KOPT-K1 (cell line): ENCODE data around the gene MGLL.
"Not testable (repeated sequence)": the region's sequence is repeated elsewhere in the genome, so short reads cannot be mapped to it uniquely, and the experiment has no call there.

ENCODE experiments used
- H3K27ac ChIP-seq: fragments of 200-600 bp; sonication (generic); 2 replicates; pipeline ENCODE4 v1.5.1; 2016; ENCODE audit warnings: antibody characterized with exemption, mild to moderate bottlenecking, low read depth, low read length; ENCODE audit not compliant: poor library complexity, severe bottlenecking
- H3K36me3 ChIP-seq: fragments of 200-600 bp; sonication (generic); 2 replicates; pipeline ENCODE4 v1.5.1; 2017; ENCODE audit warnings: antibody characterized with exemption, mild to moderate bottlenecking, low read length, moderate library complexity; ENCODE audit not compliant: insufficient read depth
- H3K9me3 ChIP-seq: fragments of 200-600 bp; sonication (generic); 2 replicates; pipeline ENCODE4 v1.5.1; 2017; ENCODE audit warnings: antibody characterized with exemption, low read length, mild to moderate bottlenecking; ENCODE audit not compliant: insufficient read depth, poor library complexity, severe bottlenecking

The MGLL gene

DNA sequence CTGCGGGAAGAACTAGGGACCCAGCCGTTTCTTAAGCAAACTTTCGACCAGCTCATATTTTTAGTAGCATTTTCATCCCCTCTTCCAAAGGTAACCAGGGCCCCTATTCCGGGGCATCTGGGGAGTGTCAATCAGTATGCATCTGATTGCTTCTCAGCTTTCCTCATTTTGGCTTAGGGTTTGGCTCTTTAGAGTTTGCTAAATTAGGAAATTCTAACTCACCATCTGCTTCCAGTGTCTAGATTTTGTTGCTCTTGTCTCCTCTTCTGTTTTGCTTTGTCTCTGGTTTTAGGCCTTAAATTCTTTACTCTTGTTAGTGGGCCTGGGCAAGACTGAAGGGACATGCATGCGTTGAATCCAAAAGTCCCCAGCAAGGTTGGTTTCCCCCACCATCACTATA, 159.2 kb downstream of the MGLL start:
- Histone ChIP-seq H3K36me3 (no peaks in the 10 kb centered on the region), H3K27ac (no peak overlapping the region), H3K9me3 (no peaks in the 10 kb centered on the region)

GRCh38 chr3:127662001-127662469, 160.3 kb downstream of the MGLL start:
- Histone ChIP-seq H3K27ac (no peak overlapping the region), H3K9me3 (no peaks in the 10 kb centered on the region)

GRCh38 chr3:127661600-127661999, 160.7 kb downstream of the MGLL start:
- H3K27ac ChIP-seq: no peak overlapping the region
- H3K9me3 ChIP-seq: no peaks in the 10 kb centered on the region
- H3K36me3 ChIP-seq: no peaks in the 10 kb centered on the region

More at GRCh38 chr3:127662001-127662469, 160.3 kb downstream of the MGLL start:
- no peaks in the 10 kb centered on the region for H3K36me3 ChIP-seq

DNA sequence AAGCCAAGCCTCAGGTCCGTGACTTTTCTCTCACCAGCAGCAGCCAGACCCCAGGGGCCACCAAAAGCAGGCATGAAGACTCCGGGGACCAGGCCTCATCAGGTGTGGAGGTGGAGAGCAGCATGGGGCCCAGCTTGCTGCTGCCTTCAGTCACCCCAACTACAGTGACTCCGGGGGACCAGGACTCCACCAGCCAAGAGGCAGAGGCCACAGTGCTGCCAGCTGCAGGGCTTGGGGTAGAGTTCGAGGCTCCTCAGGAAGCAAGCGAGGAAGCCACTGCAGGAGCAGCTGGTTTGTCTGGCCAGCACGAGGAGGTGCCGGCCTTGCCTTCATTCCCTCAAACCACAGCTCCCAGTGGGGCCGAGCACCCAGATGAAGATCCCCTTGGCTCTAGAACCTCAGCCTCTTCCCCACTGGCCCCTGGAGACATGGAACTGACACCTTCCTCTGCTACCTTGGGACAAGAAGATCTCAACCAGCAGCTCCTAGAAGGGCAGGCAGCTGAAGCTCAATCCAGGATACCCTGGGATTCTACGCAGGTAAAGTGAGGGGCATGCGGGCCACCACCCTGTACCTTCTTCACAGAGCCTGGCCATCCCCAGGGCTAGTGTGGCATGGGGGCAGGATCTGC, 161.6 kb downstream of the MGLL start:
- no peaks in the 10 kb centered on the region for H3K9me3 ChIP-seq
- no peak overlapping the region for H3K27ac ChIP-seq
- no peaks in the 10 kb centered on the region for H3K36me3 ChIP-seq

DNA sequence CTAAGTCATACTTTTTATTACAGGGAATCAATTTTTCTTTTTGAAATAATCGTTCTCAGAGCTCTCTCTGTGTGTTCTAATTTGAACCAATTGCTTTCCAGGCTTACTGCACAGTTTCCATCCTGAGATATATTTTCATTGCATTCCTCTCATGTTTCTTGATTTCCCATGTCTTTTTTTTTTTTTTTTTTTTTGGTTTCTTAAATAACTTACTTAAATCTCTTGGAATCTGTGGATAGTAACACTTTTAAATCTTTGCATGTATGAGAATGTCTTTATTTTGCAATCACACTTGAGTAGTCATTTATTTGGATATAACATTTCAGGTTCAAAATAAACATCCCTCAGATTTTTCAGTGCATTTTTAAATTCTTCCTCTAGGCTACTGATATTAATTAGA, 164.1 kb downstream of the MGLL start:
- Histone ChIP-seq H3K27ac (no peak overlapping the region), H3K36me3 (no peaks in the 10 kb centered on the region), H3K9me3 (no peaks in the 10 kb centered on the region)

- no peaks in the 10 kb centered on the region for H3K36me3 ChIP-seq
- H3K27ac ChIP-seq: no peak overlapping the region
- H3K9me3 ChIP-seq: no peaks in the 10 kb centered on the region
Observed at GRCh38 chr3:127656906-127657305, 165.4 kb downstream of the MGLL start.

GRCh38 chr3:127655641-127656040, 166.7 kb downstream of the MGLL start:
- H3K27ac ChIP-seq: no peak overlapping the region
- no peaks in the 10 kb centered on the region for H3K36me3 ChIP-seq

DNA sequence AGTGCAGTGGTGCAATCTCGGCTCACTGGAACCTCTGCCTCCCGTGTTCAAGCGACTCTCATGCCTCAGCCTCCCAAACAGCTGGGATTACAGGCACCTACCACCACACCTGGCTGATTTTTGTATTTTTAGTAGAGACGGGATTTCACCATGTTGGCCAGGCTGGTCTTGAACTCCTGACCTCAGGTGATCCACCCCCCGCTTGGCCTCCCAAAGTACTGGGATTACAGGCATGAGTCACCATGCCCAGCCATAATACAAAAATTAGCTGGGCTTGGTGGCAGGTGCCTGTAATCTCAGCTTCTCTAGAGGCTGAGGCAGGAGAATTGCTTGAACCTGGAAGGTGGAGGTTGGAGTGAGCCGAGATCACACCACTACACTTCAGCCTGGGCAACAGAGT, 167.3 kb downstream of the MGLL start:
- not testable (repeated sequence) for H3K27ac ChIP-seq, H3K36me3 ChIP-seq, H3K9me3 ChIP-seq

More at GRCh38 chr3:127655641-127656040, 166.7 kb downstream of the MGLL start:
- H3K9me3 ChIP-seq: no peaks in the 10 kb centered on the region

DNA sequence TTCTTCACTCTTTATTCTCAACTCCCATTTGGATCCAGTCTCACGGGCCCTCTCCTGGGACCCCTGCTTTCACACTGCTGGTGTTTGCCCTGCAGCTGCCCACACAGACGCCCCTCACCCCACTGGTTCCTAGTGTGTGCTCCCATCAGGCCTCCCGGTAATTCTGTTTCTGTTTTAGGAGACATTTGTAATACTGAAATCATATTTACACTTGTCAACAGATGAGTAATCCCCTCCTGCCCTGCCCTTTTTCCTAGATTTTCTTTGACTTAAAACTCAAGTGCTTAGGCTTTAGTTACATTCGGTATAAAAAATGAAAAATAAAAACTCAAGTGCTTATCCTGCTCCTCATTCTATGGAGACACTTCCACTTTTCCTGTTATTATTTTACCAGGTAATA, 167.9 kb downstream of the MGLL start:
- no peak overlapping the region for H3K27ac ChIP-seq
- H3K9me3 ChIP-seq: no peaks in the 10 kb centered on the region
- H3K36me3 ChIP-seq: no peaks in the 10 kb centered on the region

DNA sequence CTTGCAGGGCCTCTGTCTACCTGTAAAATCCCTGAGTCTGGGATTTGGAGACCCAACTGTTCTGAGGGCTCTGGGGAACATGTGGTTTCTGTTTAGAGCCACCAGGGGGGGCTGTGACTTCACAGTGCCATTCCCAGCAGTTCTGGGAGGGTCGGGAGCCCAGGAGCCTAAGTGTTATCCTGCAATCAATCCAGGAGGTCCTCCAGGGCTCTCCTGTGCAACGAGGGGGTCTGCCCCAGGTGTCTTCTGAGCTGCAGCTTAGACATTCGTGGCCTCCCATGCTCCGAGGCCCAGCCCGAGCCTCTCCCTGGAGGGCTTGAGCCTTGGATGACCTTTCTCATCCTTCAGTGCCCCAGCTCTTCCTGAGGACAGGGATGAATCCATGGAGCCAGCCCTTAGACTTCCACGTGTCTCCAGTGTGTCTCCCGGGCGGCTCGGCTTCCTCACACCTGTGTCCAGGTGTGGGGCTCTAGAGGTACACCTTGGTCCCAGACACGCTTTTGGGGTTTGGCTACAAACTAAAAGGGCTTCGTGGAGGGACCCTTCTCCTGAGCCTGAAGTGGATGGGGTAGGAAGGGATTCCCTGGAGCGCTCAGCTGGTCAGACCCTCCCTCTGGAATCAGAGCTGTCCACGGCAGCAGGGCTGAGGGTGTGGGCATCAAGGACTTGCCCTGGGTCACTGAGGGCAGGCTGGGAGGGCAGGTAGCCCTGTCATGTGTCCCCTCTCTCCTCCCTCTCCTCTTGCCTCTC, 169.9 kb downstream of the MGLL start:
- H3K36me3 ChIP-seq: no peaks in the 10 kb centered on the region
- no peak overlapping the region for H3K27ac ChIP-seq
- H3K9me3 ChIP-seq: no peaks in the 10 kb centered on the region

DNA sequence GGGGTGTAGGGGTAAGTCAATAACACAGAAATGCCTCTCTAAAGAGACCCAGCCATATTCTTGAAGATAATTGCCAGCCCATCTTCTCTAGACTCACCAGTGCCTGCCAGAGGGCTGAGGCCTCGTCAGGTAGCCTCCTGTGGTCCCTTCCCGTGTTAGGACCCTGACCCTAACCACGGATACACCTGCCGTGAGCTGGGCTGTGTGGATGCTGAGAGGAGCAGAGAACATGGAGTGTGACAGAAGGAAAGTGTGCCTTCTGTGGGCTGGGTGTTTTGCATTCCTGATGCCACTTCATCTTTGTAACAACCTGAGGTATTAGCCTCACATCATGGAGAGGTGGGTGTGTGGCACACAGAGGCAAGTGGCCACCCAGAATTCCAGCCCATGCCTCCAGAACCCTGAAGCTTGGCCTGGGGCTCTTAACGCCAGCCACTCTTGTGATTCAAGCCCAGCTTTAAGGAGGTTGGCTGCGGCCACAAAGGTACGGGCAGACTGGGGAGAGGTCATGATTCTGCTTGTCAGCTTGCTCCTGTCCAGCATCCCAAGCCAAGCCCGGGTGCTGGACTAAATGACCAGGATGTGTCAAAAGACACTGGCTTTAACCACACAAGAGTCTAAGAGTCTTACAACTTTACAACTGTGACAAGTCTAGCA, 170.7 kb downstream of the MGLL start:
- H3K27ac ChIP-seq: no peak overlapping the region
- no peaks in the 10 kb centered on the region for H3K9me3 ChIP-seq
- no peaks in the 10 kb centered on the region for H3K36me3 ChIP-seq

- Histone ChIP-seq H3K9me3 (no peaks in the 10 kb centered on the region), H3K27ac (no peak overlapping the region), H3K36me3 (no peaks in the 10 kb centered on the region)
Observed at GRCh38 chr3:127650236-127650635, 172.1 kb downstream of the MGLL start.

- H3K9me3 ChIP-seq: no peaks in the 10 kb centered on the region
- H3K36me3 ChIP-seq: no peaks in the 10 kb centered on the region
- H3K27ac ChIP-seq: no peak overlapping the region
Observed at GRCh38 chr3:127647845-127648204, 174.5 kb downstream of the MGLL start.

DNA sequence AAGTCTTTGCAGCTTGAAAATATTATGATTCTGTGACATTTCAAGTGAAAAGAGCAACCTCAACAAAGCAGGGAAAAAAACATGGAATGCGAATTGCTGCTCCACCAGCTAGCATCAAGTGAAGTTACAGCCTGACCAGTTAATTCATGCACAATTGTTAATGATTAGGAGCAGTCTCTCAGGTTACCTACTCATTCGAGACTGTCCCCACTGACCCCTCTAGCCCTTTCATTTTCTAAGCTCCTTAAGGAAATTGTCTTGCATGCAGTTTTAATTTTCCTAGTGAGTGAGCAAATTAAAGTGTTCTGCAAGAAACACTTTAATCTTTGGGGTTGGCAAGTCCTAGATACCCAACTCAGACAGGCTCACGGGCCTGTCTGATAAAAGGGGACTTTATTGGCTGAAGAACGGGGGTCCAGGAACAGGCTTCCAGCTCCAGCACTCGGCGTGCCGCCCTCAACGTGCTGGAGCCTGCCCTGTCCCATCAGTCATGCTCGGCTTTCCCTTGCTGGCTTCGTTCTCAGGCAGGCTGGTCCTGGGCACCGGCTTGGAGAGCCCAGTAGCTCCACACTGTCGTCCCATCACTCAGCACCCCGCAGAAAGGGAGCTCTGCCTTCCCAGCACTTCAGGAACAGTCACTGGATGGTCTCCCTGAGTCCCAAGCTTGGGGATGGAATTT, 175.0 kb downstream of the MGLL start:
- no peaks in the 10 kb centered on the region for H3K36me3 ChIP-seq
- H3K9me3 ChIP-seq: no peaks in the 10 kb centered on the region
- H3K27ac ChIP-seq: no peak overlapping the region

DNA sequence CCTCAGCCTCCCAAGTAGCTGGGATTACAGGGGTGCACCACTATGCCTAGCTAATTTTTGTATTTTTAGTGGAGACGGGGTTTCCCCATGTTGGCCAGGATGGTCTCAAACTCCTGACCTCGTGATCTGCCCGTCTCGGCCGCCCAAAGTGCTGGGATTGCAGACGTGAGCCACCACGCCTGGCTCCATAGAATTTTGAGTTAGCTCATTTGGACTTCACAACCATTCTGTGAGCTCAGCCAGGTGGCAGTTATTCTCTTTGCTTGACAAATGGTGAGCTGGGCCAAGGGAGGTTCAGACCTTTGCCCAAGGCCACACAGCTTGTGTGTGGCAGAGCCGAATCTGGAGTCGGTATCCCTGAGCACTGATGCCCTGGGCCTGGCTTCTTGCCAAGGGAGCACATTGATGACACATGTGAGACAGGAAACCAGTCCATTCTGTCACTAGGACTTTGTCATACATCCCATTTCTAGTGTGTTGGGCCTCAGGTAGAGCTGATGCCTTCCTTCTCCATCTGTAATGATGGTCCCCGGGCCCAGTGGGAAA, 175.7 kb downstream of the MGLL start:
- H3K27ac ChIP-seq: no peak overlapping the region
- H3K9me3 ChIP-seq: no peaks in the 10 kb centered on the region
- H3K36me3 ChIP-seq: no peaks in the 10 kb centered on the region
